ENCODE data around the gene TPD52L1. TPM values are rescaled to one million over a fixed set of nuclear protein-coding genes. Genes with fewer than 3 reads are reported as not detected.

TPD52L1 gene
- total and polyA plus RNA-seq, 2 donors (not counting 3 experiments of a cell fraction or from before 2014, with no cell fraction given), result 0.29 to 0.37 TPM

GRCh38 chr6:125208625-125209249 is 55.2 kb downstream of the TPD52L1 start:
- H3K9ac ChIP-seq (replicated peaks; ENCODE audit: extremely low read depth, insufficient read depth, low read length), result no peak overlapping the region
- no peak overlapping the region for H3K4me2 ChIP-seq (ENCODE audit: insufficient read depth, low read length)
- H3K9me3 ChIP-seq (replicated peaks; ENCODE audit: control insufficient read depth, insufficient read depth, low read length), result no peaks in the 10 kb centered on the region
- H3K9me1 ChIP-seq (replicated peaks; ENCODE audit: control insufficient read depth, extremely low read depth, insufficient read depth, low read length), result no peaks in the 10 kb centered on the region
- CTCF ChIA-PET, result interaction anchor here (1.6 kb wide), 1 partner anchor 11 kb away, joined by 3 read pairs; no protein-coding TSS in a partner anchor
- no peak for DNase-seq (ENCODE audit: low read depth, low spot score)
- BruUV-seq (replicated peaks), result no TSS peak
- no peak overlapping the region for H3K27ac ChIP-seq (ENCODE audit: insufficient read depth, low read depth, low read length)
- POLR2A ChIA-PET, result no interaction called here
- dilution Hi-C loops (cut with MboI; ENCODE audit: extremely low pct_ligation_motif_present, low sequenced_read_pairs), result no loop called here
- intact Hi-C loops (cut with micrococcal nuclease), result no loop called here
- no peak for FAIRE-seq
- H4K20me1 ChIP-seq (replicated peaks; ENCODE audit: control insufficient read depth, extremely low read depth, insufficient read depth, low read length), result no peaks in the 10 kb centered on the region
- TF ChIP-seq CTCF (IDR thresholded peaks at IDR 0.05; ENCODE audit: extremely low read depth in 1 of 2, insufficient read depth in 1 of 2, low read depth in 1 of 2, low read length in 2 of 2), result no peak
- no peak for TF ChIP-seq MAX (IDR thresholded peaks at IDR 0.05; ENCODE audit: insufficient read depth, insufficient read length)
- no peak for TF ChIP-seq GATA2 (IDR thresholded peaks at IDR 0.05; ENCODE audit: insufficient read depth, insufficient read length, low read depth, low read length)
- no peak for TF ChIP-seq MYC (IDR thresholded peaks at IDR 0.05; ENCODE audit: low read depth, low read length)
- no peak for TF ChIP-seq EZH2 (IDR thresholded peaks at IDR 0.05; ENCODE audit: borderline replicate concordance, low read depth, low read length, severe bottlenecking)
- TF ChIP-seq POLR2A (IDR thresholded peaks at IDR 0.05; ENCODE audit: low read depth, low read length), result no peak
- no peak for TF ChIP-seq JUN (IDR thresholded peaks at IDR 0.05; ENCODE audit: borderline replicate concordance, insufficient read depth, insufficient read length, low read depth)
- no peak for TF ChIP-seq POLR2AphosphoS5 (IDR thresholded peaks at IDR 0.05; ENCODE audit: insufficient read depth, low read depth, low read length)
- TF ChIP-seq FOS (IDR thresholded peaks at IDR 0.05; ENCODE audit: borderline replicate concordance, insufficient read depth, low read length), result no peak
- no peaks in the 10 kb centered on the region for H3K4me1 ChIP-seq (ENCODE audit: control insufficient read depth, extremely low read depth, insufficient read depth, low read length)
- H3K4me3 ChIP-seq (replicated peaks in 1 of 3; ENCODE audit: insufficient read depth in 1 of 3, low read depth in 1 of 3, low read length in 3 of 3), result no peak overlapping the region
- H2AFZ ChIP-seq (ENCODE audit: low read depth, low read length), result no peak overlapping the region
- H3K79me2 ChIP-seq (ENCODE audit: control insufficient read depth, insufficient read depth, low read length), result no peaks in the 10 kb centered on the region
- peaks cover 0 to 2% of the 10 kb centered on the region in 2 experiments for H3K27me3 ChIP-seq (ENCODE audit: control insufficient read depth in 2 of 2, insufficient read depth in 2 of 2, low read length in 2 of 2)
- H3K36me3 ChIP-seq (ENCODE audit: control insufficient read depth in 2 of 2, extremely low read depth in 1 of 2, insufficient read depth in 2 of 2, low read length in 2 of 2), result no peaks in the 10 kb centered on the region

Data from endothelial cell of umbilical vein (primary cell).